ENCODE measurements around the gene WDR37. TPM values are rescaled to one million over a fixed set of nuclear protein-coding genes. Genes with fewer than 3 reads are reported as not detected.
"Not testable (repeated sequence)": the region's sequence is repeated elsewhere in the genome, so short reads cannot be mapped to it uniquely, and the experiment has no call there.

The WDR37 gene
- total RNA-seq, 1 experiment from 2014 or later = 7.6 TPM

GRCh38 chr10:1035201-1035600 is 21.0 kb upstream of the WDR37 start:
- no peak for DNase-seq (ENCODE audit: low read depth, low spot score)
- in situ Hi-C loops (cut with HindIII; ENCODE audit: low pct_unique_long_range_greater_than_20kb, low sequenced_read_pairs) = no loop called here

DNA sequence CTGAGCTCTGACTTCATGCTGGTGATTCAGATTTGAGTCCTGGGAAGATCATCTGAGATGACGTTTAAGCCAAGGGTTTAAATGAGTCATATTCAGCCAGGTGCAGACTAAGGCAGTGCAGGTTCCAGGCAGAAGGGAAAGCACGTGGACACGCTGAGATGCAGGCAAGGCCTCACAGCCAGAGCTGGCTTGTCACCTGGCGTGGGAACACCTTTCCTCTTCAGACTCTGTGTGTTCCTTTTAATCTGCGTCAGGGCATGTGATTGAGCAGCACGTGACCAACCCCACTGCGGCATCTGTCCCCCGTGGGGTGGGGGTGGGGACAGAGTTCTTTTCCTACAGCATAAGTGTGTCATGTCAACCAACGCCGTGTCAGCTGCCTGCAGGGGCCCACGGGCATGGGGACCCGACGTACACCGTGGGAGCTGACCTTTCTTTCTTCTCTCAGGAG is 19.8 kb upstream of the WDR37 start:
- DNase-seq (ENCODE audit: low read depth, low spot score) = no peak
- in situ Hi-C loops (cut with HindIII; ENCODE audit: low pct_unique_long_range_greater_than_20kb, low sequenced_read_pairs) = no loop called here

DNA sequence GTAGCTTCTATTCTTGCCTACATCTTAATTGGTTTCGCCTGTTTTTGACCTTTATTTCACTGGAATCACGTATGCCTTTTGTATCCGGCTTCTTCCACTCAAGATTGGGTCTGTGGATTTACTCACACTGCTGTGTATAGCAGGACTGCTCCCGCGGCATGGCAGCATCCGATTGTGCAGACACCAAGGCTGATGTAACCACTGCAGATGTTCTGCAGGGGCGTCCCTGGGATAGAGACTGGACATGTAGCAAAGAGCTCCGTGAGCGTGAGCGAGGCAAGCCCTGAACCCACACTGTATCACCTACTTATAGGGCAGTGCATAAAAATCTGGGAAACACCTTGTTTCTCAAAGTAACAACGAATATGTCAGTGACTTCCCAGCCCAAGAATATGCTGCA is 19.1 kb upstream of the WDR37 start:
- in situ Hi-C loops (cut with HindIII; ENCODE audit: low pct_unique_long_range_greater_than_20kb, low sequenced_read_pairs) = no loop called here

GRCh38 chr10:1038769-1039168 is 17.4 kb upstream of the WDR37 start:
- DNase-seq (ENCODE audit: low read depth, low spot score); in situ Hi-C loops (cut with HindIII; ENCODE audit: low pct_unique_long_range_greater_than_20kb, low sequenced_read_pairs): not testable (repeated sequence)

More for the DNA sequence above, 19.1 kb upstream of the WDR37 start:
- DNase-seq (ENCODE audit: low read depth, low spot score) = no peak

DNA sequence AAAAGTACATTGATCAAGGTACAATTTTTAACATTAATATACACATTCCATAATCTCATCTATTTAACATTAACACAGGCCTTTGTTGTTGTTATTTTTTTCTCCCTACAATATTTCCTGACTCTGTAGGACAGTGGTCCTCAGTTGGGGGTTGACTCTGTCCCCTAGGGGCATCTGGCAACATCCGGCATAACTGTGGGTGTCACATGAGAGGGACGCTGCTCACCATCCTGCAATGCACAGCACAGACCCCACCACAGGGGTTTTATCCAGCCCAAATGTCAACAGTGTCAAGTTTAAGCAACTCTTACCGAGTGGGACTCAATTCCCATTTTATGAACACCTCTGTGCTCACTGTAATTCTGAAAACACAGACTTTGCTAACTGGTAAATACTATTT is 16.1 kb upstream of the WDR37 start:
- in situ Hi-C loops (cut with HindIII; ENCODE audit: low pct_unique_long_range_greater_than_20kb, low sequenced_read_pairs) = no loop called here
- peak; percentile 54 for DNase-seq (ENCODE audit: low read depth, low spot score)

GRCh38 chr10:1041514-1041913 is 14.7 kb upstream of the WDR37 start:
- no peak for DNase-seq (ENCODE audit: low read depth, low spot score)
- in situ Hi-C loops (cut with HindIII; ENCODE audit: low pct_unique_long_range_greater_than_20kb, low sequenced_read_pairs) = no loop called here

DNA sequence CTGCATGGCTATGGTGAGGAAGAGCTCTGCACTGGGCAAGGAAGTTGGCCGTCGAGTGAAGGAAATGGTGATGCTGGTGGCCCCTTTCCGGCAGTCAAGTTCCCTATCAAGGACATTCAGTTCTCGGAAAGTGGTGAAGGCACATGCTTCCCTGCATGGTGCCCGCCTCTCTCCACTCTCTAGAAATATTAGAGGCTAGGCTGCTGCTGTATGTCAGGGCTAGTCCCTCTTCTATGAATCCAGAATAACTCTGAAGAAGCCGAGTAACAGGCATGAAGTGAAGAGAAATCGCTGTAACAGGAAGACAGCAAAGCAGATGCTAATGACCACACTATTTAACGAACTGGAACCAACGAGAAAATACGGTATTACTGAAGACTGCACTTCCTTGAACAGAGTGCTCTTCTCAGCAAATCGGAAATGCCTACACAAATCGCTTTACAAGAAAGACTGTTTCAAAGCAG is 12.6 kb upstream of the WDR37 start:
- in situ Hi-C loops (cut with HindIII; ENCODE audit: low pct_unique_long_range_greater_than_20kb, low sequenced_read_pairs) = no loop called here
- no peak for DNase-seq (ENCODE audit: low read depth, low spot score)

DNA sequence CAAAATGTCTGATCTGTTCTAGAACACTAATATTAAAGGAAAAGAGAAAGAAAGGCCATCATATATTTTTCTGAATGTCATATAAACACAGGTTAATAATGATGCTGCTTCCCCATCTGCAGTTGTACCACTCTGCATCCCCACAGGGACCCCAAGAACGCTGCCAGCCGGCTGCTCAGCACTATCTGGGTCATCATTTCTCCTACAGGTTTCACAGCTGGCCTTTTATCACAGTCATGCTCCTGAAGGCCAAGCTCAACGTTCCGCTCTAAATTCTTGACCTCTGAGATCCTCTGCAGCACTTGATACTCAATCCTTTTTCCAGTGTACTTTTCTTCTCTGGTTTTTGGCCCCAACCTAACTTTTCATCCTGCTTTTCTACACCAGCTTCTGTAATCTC is 12.0 kb upstream of the WDR37 start:
- no peak for DNase-seq (ENCODE audit: low read depth, low spot score)
- in situ Hi-C loops (cut with HindIII; ENCODE audit: low pct_unique_long_range_greater_than_20kb, low sequenced_read_pairs) = no loop called here

- no peak for DNase-seq (ENCODE audit: low read depth, low spot score)
- in situ Hi-C loops (cut with HindIII; ENCODE audit: low pct_unique_long_range_greater_than_20kb, low sequenced_read_pairs) = no loop called here
Measured at GRCh38 chr10:1044964-1045363, 11.2 kb upstream of the WDR37 start.

GRCh38 chr10:1045415-1045814 is 10.8 kb upstream of the WDR37 start:
- no peak for DNase-seq (ENCODE audit: low read depth, low spot score)
- in situ Hi-C loops (cut with HindIII; ENCODE audit: low pct_unique_long_range_greater_than_20kb, low sequenced_read_pairs) = no loop called here

- no peak for DNase-seq (ENCODE audit: low read depth, low spot score)
- in situ Hi-C loops (cut with HindIII; ENCODE audit: low pct_unique_long_range_greater_than_20kb, low sequenced_read_pairs) = no loop called here
Measured at GRCh38 chr10:1047937-1048336, 8.2 kb upstream of the WDR37 start.

GRCh38 chr10:1048349-1048731 is 7.8 kb upstream of the WDR37 start:
- in situ Hi-C loops (cut with HindIII; ENCODE audit: low pct_unique_long_range_greater_than_20kb, low sequenced_read_pairs) = no loop called here
- DNase-seq (ENCODE audit: low read depth, low spot score) = no peak

GRCh38 chr10:1048732-1049424 is 7.3 kb upstream of the WDR37 start, which contains the start of gene IDI1:
IDI1 (minus strand) TSS chr10:1049119; CDS start chr10:1049003, 116 bp downstream.
- in situ Hi-C loops (cut with HindIII; ENCODE audit: low pct_unique_long_range_greater_than_20kb, low sequenced_read_pairs) = no loop called here
- DNase-seq (ENCODE audit: low read depth, low spot score) = peak; percentile 97

DNA sequence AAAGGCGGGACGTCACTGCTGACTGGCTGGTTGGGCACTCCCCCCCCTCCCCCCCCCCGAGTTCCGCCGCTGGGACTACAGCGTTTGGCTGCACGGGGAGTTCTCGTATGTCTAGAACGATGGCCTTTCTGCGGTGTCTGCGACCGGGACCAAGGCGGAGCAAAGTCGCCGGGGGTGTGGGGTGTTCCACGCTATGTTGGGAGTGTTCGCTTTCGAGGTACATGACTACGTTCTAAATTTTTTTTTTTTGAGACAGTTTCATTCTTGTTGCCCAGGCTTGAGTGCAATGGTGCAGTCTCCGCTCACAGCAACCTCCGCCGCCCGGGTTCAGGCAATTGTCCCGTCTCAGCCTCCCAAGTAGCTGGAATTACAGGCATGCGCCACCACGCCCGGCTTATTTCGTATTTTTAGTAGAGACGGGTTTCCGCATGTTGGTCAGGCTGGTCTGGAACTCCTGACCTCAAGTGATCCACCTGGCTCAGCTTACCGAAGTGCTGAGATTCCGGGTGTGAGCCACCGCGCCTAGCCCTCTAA is 6.7 kb upstream of the WDR37 start:
- in situ Hi-C loops (cut with HindIII; ENCODE audit: low pct_unique_long_range_greater_than_20kb, low sequenced_read_pairs) = no loop called here

GRCh38 chr10:1050145-1050544 is 6.0 kb upstream of the WDR37 start:
- in situ Hi-C loops (cut with HindIII; ENCODE audit: low pct_unique_long_range_greater_than_20kb, low sequenced_read_pairs) = no loop called here

More for the DNA sequence above, 6.7 kb upstream of the WDR37 start:
- DNase-seq (ENCODE audit: low read depth, low spot score) = no peak

GRCh38 chr10:1050554-1050953 is 5.6 kb upstream of the WDR37 start:
- in situ Hi-C loops (cut with HindIII; ENCODE audit: low pct_unique_long_range_greater_than_20kb, low sequenced_read_pairs) = no loop called here
- no peak for DNase-seq (ENCODE audit: low read depth, low spot score)

More at GRCh38 chr10:1050145-1050544, 6.0 kb upstream of the WDR37 start:
- no peak for DNase-seq (ENCODE audit: low read depth, low spot score)

GRCh38 chr10:1054684-1055083 is 1.5 kb upstream of the WDR37 start:
- DNase-seq (ENCODE audit: low read depth, low spot score) = no peak
- in situ Hi-C loops (cut with HindIII; ENCODE audit: low pct_unique_long_range_greater_than_20kb, low sequenced_read_pairs) = no loop called here

GRCh38 chr10:1057106-1057657 is 997 bp downstream of the WDR37 start:
- in situ Hi-C loops (cut with HindIII; ENCODE audit: low pct_unique_long_range_greater_than_20kb, low sequenced_read_pairs) = no loop called here
- no peak for DNase-seq (ENCODE audit: low read depth, low spot score)

DNA sequence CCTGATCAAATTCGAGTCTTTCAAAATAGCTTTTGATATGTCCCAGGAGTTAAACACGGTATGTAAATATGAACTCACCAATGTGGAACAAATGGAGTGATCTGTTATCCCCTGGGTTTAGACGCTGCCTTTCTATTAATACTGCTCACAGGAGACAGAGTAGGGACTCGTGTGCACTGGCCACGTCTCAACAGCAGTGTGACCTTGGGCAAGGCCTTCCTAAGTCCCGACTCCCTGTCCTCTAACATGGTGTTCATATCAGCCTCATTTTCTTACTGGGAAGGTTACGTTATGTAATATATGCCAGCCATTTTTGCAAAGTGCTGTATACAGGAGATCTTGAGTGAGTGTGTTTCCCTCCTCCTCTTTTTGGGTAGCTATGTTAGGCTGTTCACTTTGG is 1.8 kb downstream of the WDR37 start:
- no peak for DNase-seq (ENCODE audit: low read depth, low spot score)
- in situ Hi-C loops (cut with HindIII; ENCODE audit: low pct_unique_long_range_greater_than_20kb, low sequenced_read_pairs) = no loop called here
